ENCODE measurements around the gene CALN1. TPM values are rescaled to one million over a fixed set of nuclear protein-coding genes. Genes with fewer than 3 reads are reported as not detected.

The CALN1 gene
- total and polyA plus RNA-seq, 3 donors from 2014 or later: 4.3 to 6.2 (median 4.4) TPM

GRCh38 chr7:72123913-72124312 lies 288.2 kb downstream of the CALN1 start:
- no peaks in the 10 kb centered on the region for H3K9me3 ChIP-seq
- no peaks in the 10 kb centered on the region for H3K27me3 ChIP-seq
- no peaks in the 10 kb centered on the region for H3K4me1 ChIP-seq
- H3K4me3 ChIP-seq: no peak overlapping the region
- WGBS, 2 donors: 74 to 79% methylated on average over 5 of the region's 5 CpGs
- intact Hi-C loops (cut with DNase I; ENCODE audit: low total_unique reads): no loop called here
- H3K36me3 ChIP-seq (ENCODE audit: low read depth, missing control alignments): no peaks in the 10 kb centered on the region
- no peak for DNase-seq
- no peak overlapping the region for H3K27ac ChIP-seq
- TF ChIP-seq POLR2A (IDR thresholded peaks at IDR 0.05): no peak
- TF ChIP-seq, protein P1, sequence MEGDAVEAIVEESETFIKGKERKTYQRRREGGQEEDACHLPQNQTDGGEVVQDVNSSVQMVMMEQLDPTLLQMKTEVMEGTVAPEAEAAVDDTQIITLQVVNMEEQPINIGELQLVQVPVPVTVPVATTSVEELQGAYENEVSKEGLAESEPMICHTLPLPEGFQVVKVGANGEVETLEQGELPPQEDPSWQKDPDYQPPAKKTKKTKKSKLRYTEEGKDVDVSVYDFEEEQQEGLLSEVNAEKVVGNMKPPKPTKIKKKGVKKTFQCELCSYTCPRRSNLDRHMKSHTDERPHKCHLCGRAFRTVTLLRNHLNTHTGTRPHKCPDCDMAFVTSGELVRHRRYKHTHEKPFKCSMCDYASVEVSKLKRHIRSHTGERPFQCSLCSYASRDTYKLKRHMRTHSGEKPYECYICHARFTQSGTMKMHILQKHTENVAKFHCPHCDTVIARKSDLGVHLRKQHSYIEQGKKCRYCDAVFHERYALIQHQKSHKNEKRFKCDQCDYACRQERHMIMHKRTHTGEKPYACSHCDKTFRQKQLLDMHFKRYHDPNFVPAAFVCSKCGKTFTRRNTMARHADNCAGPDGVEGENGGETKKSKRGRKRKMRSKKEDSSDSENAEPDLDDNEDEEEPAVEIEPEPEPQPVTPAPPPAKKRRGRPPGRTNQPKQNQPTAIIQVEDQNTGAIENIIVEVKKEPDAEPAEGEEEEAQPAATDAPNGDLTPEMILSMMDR (IDR thresholded peaks at IDR 0.05): no peak

GRCh38 chr7:72118366-72118765 lies 293.8 kb downstream of the CALN1 start:
- Histone ChIP-seq H3K36me3 (ENCODE audit: low read depth, missing control alignments) (no peaks in the 10 kb centered on the region), H3K4me1 (no peaks in the 10 kb centered on the region), H3K27me3 (no peaks in the 10 kb centered on the region), H3K4me3 (no peak overlapping the region), H3K27ac (no peak overlapping the region), H3K9me3 (no peaks in the 10 kb centered on the region)
- intact Hi-C loops (cut with DNase I; ENCODE audit: low total_unique reads): no loop called here
- DNase-seq: no peak
- 91 to 95% methylated on average over 3 of the region's 3 CpGs for WGBS, 2 donors
- TF ChIP-seq POLR2A (IDR thresholded peaks at IDR 0.05): no peak
- TF ChIP-seq, protein P1 (IDR thresholded peaks at IDR 0.05): no peak

DNA sequence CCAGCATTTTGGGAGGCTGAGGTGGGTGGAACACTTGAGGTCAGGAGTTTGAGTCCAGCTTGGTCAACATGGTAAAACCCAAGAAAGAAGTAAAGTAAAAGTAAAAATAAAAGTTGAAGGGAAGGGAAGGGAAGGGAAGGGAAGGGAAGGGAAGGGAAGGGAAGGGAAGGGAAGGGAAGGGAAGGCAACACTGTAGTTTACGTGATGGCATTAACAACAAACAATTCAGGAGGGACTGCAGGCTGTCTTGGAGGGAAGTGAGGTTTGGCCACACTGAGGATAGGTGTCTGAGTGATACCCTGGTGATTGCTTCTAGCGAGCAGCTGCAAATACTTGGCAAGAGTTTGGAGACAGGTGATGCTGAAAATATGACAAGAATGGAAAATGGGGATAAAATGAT lies 298.0 kb downstream of the CALN1 start:
- no peak overlapping the region for H3K27ac ChIP-seq
- WGBS, 2 donors: 79 to 95% methylated on average over 2 of the region's 2 CpGs
- H3K4me3 ChIP-seq: no peak overlapping the region
- no peaks in the 10 kb centered on the region for H3K36me3 ChIP-seq (ENCODE audit: low read depth, missing control alignments)
- intact Hi-C loops (cut with DNase I; ENCODE audit: low total_unique reads): no loop called here
- DNase-seq: no peak
- H3K27me3 ChIP-seq: no peaks in the 10 kb centered on the region
- H3K9me3 ChIP-seq: no peaks in the 10 kb centered on the region
- TF ChIP-seq, protein P1 (IDR thresholded peaks at IDR 0.05): no peak
- no peak for TF ChIP-seq POLR2A (IDR thresholded peaks at IDR 0.05)
- no peaks in the 10 kb centered on the region for H3K4me1 ChIP-seq

- no peaks in the 10 kb centered on the region for H3K27me3 ChIP-seq
- 76 to 83% methylated on average over 5 of the region's 5 CpGs for WGBS, 2 donors
- no peak overlapping the region for H3K4me3 ChIP-seq
- intact Hi-C loops (cut with DNase I; ENCODE audit: low total_unique reads): no loop called here
- no peaks in the 10 kb centered on the region for H3K36me3 ChIP-seq (ENCODE audit: low read depth, missing control alignments)
- H3K27ac ChIP-seq: no peak overlapping the region
- no peaks in the 10 kb centered on the region for H3K4me1 ChIP-seq
- no peak for DNase-seq
- TF ChIP-seq, protein P1 (IDR thresholded peaks at IDR 0.05): no peak
- no peak for TF ChIP-seq POLR2A (IDR thresholded peaks at IDR 0.05)
- no peaks in the 10 kb centered on the region for H3K9me3 ChIP-seq
These were observed 299.1 kb downstream of the CALN1 start for GRCh38 chr7:72112992-72113391.

DNA sequence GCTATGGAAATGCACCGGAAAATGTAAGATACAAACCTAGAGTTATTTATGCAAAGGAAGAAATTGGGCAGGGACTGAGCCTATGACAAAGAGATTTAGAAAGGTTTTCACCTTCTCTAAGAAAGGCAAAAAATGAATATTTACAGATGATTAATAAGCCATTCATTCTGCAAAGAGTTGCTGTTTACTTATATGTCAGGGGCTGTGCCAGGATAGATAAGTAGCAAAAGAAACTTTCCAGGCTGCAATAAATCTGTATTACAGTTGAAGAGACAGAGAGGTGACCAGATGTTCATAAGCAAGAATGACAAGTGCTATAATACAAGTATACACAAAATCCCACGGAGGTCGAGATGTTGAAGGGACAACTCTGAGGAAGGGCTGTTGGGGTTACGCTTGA lies 299.6 kb downstream of the CALN1 start:
- no peak overlapping the region for H3K27ac ChIP-seq
- H3K9me3 ChIP-seq: no peaks in the 10 kb centered on the region
- intact Hi-C loops (cut with DNase I; ENCODE audit: low total_unique reads): no loop called here
- no peak for DNase-seq
- TF ChIP-seq POLR2A (IDR thresholded peaks at IDR 0.05): no peak
- TF ChIP-seq, protein P1 (IDR thresholded peaks at IDR 0.05): no peak
- H3K4me1 ChIP-seq: no peaks in the 10 kb centered on the region
- 69 to 73% methylated on average over 4 of the region's 4 CpGs for WGBS, 2 donors
- no peaks in the 10 kb centered on the region for H3K36me3 ChIP-seq (ENCODE audit: low read depth, missing control alignments)
- H3K4me3 ChIP-seq: no peak overlapping the region
- H3K27me3 ChIP-seq: no peaks in the 10 kb centered on the region
